ENCODE results near the gene TIAM2. TPM values are rescaled to one million over a fixed set of nuclear protein-coding genes. Genes with fewer than 3 reads are reported as not detected.

The TIAM2 gene
- total RNA-seq, 4 donors from 2014 or later: 4.2 to 12.7 (median 7.5) TPM

DNA sequence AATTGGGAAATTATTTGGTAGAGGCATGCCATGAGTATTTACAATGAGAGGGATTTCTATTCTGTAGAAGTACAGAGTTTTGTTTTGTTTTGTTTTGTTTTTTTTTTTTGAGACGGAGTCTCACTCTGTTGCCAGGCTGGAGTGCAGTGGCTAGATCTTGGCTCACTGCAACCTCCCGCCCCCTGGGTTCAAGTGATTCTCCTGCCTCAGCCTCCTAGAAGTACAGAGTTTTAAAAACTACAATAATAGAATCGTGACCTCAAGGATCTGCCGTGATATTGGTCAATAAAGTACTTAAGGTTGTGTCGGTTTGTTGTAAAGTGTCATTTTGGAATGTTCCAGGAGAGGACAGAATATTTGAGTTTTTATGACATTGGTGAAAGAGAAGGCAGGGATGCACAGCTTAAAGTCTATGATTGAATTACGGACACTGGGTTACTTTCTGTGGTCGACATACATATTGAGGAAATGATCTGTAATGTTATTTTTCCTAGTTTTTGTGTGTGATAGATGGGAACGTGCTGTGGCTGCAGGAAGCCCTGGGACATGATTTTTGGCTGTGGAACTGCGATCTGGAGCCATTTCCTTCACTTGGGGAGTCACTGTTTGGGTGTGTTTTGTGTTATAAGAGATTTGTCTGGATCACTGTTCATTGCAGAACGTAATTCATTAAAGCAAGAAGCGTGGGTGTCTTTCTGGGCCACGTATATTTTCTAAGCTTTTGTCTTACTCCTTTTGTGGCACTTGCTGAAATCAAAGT, 59.6 kb downstream of the TIAM2 start:
- TF ChIP-seq POLR2A (IDR thresholded peaks at IDR 0.05) (no peak), EP300 (IDR thresholded peaks at IDR 0.05; ENCODE audit: low read depth) (no peak), POLR2AphosphoS5 (IDR thresholded peaks at IDR 0.05) (no peak)
- TF ChIP-seq, protein P1, sequence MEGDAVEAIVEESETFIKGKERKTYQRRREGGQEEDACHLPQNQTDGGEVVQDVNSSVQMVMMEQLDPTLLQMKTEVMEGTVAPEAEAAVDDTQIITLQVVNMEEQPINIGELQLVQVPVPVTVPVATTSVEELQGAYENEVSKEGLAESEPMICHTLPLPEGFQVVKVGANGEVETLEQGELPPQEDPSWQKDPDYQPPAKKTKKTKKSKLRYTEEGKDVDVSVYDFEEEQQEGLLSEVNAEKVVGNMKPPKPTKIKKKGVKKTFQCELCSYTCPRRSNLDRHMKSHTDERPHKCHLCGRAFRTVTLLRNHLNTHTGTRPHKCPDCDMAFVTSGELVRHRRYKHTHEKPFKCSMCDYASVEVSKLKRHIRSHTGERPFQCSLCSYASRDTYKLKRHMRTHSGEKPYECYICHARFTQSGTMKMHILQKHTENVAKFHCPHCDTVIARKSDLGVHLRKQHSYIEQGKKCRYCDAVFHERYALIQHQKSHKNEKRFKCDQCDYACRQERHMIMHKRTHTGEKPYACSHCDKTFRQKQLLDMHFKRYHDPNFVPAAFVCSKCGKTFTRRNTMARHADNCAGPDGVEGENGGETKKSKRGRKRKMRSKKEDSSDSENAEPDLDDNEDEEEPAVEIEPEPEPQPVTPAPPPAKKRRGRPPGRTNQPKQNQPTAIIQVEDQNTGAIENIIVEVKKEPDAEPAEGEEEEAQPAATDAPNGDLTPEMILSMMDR (IDR thresholded peaks at IDR 0.05): no peak
- intact Hi-C loops (cut with DNase I; ENCODE audit: low total_unique reads): no loop called here
- no peak for DNase-seq
- H3K4me3 ChIP-seq: no peak overlapping the region
- H3K27ac ChIP-seq: no peak overlapping the region
- no peaks in the 10 kb centered on the region for H3K27me3 ChIP-seq
- in situ Hi-C loops (cut with MboI; ENCODE audit: low pct_ligation_motif_present in 1 of 4, low pct_unique_long_range_greater_than_20kb in 1 of 4, low sequenced_read_pairs in 3 of 4): no loop called here
- 57 to 67% methylated on average over 12 of the region's 12 CpGs for WGBS, 2 donors (ENCODE audit: low coverage in 1 of 2)
- H3K4me1 ChIP-seq: no peaks in the 10 kb centered on the region
- H3K36me3 ChIP-seq: no peaks in the 10 kb centered on the region
- no peaks in the 10 kb centered on the region for H3K9me3 ChIP-seq

DNA sequence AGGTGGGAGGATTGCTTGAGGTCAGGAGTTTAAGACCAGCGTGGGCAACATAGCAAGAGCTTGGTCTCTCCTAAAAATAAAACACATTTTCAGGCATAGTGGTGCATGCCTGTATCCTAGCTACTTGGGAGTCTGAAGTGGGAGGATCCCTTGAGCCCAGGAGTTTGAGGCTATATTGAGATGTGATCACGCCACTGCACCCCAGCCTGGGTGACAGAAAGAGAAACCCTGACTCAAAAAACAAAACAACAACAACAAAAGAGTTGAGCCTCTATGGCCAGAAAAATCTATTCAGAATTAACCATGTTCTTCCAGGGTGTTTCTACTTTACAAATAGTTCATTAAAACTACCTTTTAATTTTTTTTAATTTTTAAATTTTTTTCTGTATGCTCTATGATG, 60.6 kb downstream of the TIAM2 start:
- no peaks in the 10 kb centered on the region for H3K36me3 ChIP-seq
- H3K4me1 ChIP-seq: no peaks in the 10 kb centered on the region
- H3K9me3 ChIP-seq: no peaks in the 10 kb centered on the region
- H3K27ac ChIP-seq: no peak overlapping the region
- 67 to 89% methylated on average over 1 to 2 of the region's 2 CpGs for WGBS, 2 donors (ENCODE audit: low coverage in 1 of 2)
- DNase-seq: no peak
- no peaks in the 10 kb centered on the region for H3K27me3 ChIP-seq
- TF ChIP-seq POLR2AphosphoS5 (IDR thresholded peaks at IDR 0.05) (no peak), EP300 (IDR thresholded peaks at IDR 0.05; ENCODE audit: low read depth) (no peak), POLR2A (IDR thresholded peaks at IDR 0.05) (no peak)
- TF ChIP-seq, protein P1 (IDR thresholded peaks at IDR 0.05): no peak
- no peak overlapping the region for H3K4me3 ChIP-seq
- intact Hi-C loops (cut with DNase I; ENCODE audit: low total_unique reads): no loop called here
- in situ Hi-C loops (cut with MboI; ENCODE audit: low pct_ligation_motif_present in 1 of 4, low pct_unique_long_range_greater_than_20kb in 1 of 4, low sequenced_read_pairs in 3 of 4): no loop called here

DNA sequence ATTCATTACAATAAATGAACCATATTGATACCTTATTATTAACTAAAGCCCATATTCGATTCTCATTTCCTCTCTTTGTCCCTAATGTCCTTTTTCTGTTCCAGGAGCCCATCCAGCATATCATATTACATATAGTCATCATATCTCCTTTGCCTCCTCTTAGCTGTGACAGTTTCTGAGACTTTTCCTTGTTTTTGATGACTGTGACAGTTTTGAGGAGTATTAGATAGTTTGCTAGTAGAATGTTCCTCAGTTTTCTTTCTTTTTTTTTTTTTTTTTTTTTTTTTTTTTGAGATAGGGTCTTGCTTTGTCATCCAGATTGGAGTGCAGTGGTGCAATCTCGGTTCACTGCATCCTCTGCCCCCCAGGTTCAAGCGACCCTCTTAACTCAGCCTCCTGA, 61.6 kb downstream of the TIAM2 start:
- 68 to 95% methylated on average over 3 of the region's 3 CpGs for WGBS, 2 donors (ENCODE audit: low coverage in 1 of 2)
- Histone ChIP-seq H3K27me3 (no peaks in the 10 kb centered on the region), H3K27ac (no peak overlapping the region), H3K4me3 (no peak overlapping the region), H3K36me3 (no peaks in the 10 kb centered on the region), H3K4me1 (no peaks in the 10 kb centered on the region), H3K9me3 (no peaks in the 10 kb centered on the region)
- DNase-seq: no peak
- intact Hi-C loops (cut with DNase I; ENCODE audit: low total_unique reads): no loop called here
- in situ Hi-C loops (cut with MboI; ENCODE audit: low pct_ligation_motif_present in 1 of 4, low pct_unique_long_range_greater_than_20kb in 1 of 4, low sequenced_read_pairs in 3 of 4): no loop called here
- TF ChIP-seq, protein P1 (IDR thresholded peaks at IDR 0.05): no peak
- TF ChIP-seq EP300 (IDR thresholded peaks at IDR 0.05; ENCODE audit: low read depth) (no peak), POLR2A (IDR thresholded peaks at IDR 0.05) (no peak), POLR2AphosphoS5 (IDR thresholded peaks at IDR 0.05) (no peak)

DNA sequence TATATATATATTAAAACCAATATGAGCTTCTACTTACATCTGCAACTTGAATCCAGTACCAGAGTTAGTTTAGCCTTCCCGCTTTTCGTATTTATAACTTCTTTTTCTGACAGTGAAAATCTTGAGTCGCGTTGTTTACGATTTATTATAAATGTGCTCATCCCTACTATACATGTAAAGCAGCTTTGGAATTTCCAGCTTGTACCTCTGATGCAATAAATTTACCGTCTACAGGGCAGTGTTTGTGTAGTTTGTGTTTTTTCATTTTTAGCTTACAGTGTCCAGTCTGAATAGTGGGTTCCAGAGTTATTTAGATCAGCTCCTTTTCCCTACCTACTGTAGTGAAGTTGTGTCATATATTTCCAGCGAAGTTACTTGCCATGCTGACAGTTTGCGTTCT, 66.3 kb downstream of the TIAM2 start:
- Histone ChIP-seq H3K27ac (no peak overlapping the region), H3K4me1 (no peaks in the 10 kb centered on the region), H3K36me3 (no peaks in the 10 kb centered on the region), H3K27me3 (no peaks in the 10 kb centered on the region), H3K4me3 (no peak overlapping the region), H3K9me3 (no peaks in the 10 kb centered on the region)
- TF ChIP-seq, protein P1 (IDR thresholded peaks at IDR 0.05): no peak
- TF ChIP-seq POLR2A (IDR thresholded peaks at IDR 0.05) (no peak), POLR2AphosphoS5 (IDR thresholded peaks at IDR 0.05) (no peak), EP300 (IDR thresholded peaks at IDR 0.05; ENCODE audit: low read depth) (no peak)
- in situ Hi-C loops (cut with MboI; ENCODE audit: low pct_ligation_motif_present in 1 of 4, low pct_unique_long_range_greater_than_20kb in 1 of 4, low sequenced_read_pairs in 3 of 4): no loop called here
- intact Hi-C loops (cut with DNase I; ENCODE audit: low total_unique reads): no loop called here
- WGBS, 2 donors (ENCODE audit: low coverage in 1 of 2): 89 to 91% methylated on average over 8 of the region's 8 CpGs
- DNase-seq: no peak

Measured in transverse colon (tissue), 4 donors.